ENCODE data around the gene DCAF4. TPM values are rescaled to one million over a fixed set of nuclear protein-coding genes. Genes with fewer than 3 reads are reported as not detected.

The DCAF4 gene
- total RNA-seq, 1 donor from 2014 or later: 9.5 TPM

- peaks cover 37% of the 10 kb centered on the region for H3K4me1 Mint-ChIP-seq
- H3K36me3 Mint-ChIP-seq (ENCODE audit: low read depth): no peaks in the 10 kb centered on the region
- peak overlapping the region; percentile 96 for H3K4me3 Mint-ChIP-seq
- H3K27me3 Mint-ChIP-seq (ENCODE audit: low read depth): peaks cover 67% of the 10 kb centered on the region
- DNase-seq (ENCODE audit: low read depth, low spot score): peak; percentile 13
- no peak for TF ChIP-seq CTCF (conservative IDR thresholded peaks at IDR 0.05)
- H3K27ac Mint-ChIP-seq (ENCODE audit: unreplicated experiment): no peak overlapping the region
- no peaks in the 10 kb centered on the region for H3K9me3 Mint-ChIP-seq
Observed at GRCh38 chr14:72894623-72895378, 31.5 kb upstream of the DCAF4 start.

GRCh38 chr14:72898448-72898847 lies 27.8 kb upstream of the DCAF4 start:
- H3K27me3 Mint-ChIP-seq (ENCODE audit: low read depth): peaks cover 39% of the 10 kb centered on the region
- H3K4me3 Mint-ChIP-seq: no peak overlapping the region
- H3K36me3 Mint-ChIP-seq (ENCODE audit: low read depth): no peaks in the 10 kb centered on the region
- peaks cover 16% of the 10 kb centered on the region for H3K4me1 Mint-ChIP-seq
- no peak overlapping the region for H3K27ac Mint-ChIP-seq (ENCODE audit: unreplicated experiment)
- no peaks in the 10 kb centered on the region for H3K9me3 Mint-ChIP-seq
- TF ChIP-seq CTCF (conservative IDR thresholded peaks at IDR 0.05): no peak
- DNase-seq (ENCODE audit: low read depth, low spot score): no peak

GRCh38 chr14:72901361-72901760 lies 24.9 kb upstream of the DCAF4 start:
- no peaks in the 10 kb centered on the region for H3K9me3 Mint-ChIP-seq
- no peak for DNase-seq (ENCODE audit: low read depth, low spot score)
- TF ChIP-seq CTCF (conservative IDR thresholded peaks at IDR 0.05): no peak
- H3K36me3 Mint-ChIP-seq (ENCODE audit: low read depth): no peaks in the 10 kb centered on the region
- H3K4me3 Mint-ChIP-seq: no peak overlapping the region
- no peak overlapping the region for H3K27ac Mint-ChIP-seq (ENCODE audit: unreplicated experiment)
- no peaks in the 10 kb centered on the region for H3K4me1 Mint-ChIP-seq
- H3K27me3 Mint-ChIP-seq (ENCODE audit: low read depth): peaks cover 19% of the 10 kb centered on the region

GRCh38 chr14:72902801-72903530 lies 23.3 kb upstream of the DCAF4 start:
- Mint-ChIP-seq H3K36me3 (ENCODE audit: low read depth) (no peaks in the 10 kb centered on the region), H3K4me3 (no peak overlapping the region), H3K27me3 (ENCODE audit: low read depth) (peaks cover 16% of the 10 kb centered on the region), H3K9me3 (no peaks in the 10 kb centered on the region), H3K4me1 (no peaks in the 10 kb centered on the region), H3K27ac (ENCODE audit: unreplicated experiment) (no peak overlapping the region)
- TF ChIP-seq CTCF (conservative IDR thresholded peaks at IDR 0.05): no peak
- no peak for DNase-seq (ENCODE audit: low read depth, low spot score)

GRCh38 chr14:72903716-72904115 lies 22.5 kb upstream of the DCAF4 start:
- H3K4me3 Mint-ChIP-seq: no peak overlapping the region
- peaks cover 22% of the 10 kb centered on the region for H3K27me3 Mint-ChIP-seq (ENCODE audit: low read depth)
- DNase-seq (ENCODE audit: low read depth, low spot score): no peak
- no peak for TF ChIP-seq CTCF (conservative IDR thresholded peaks at IDR 0.05)
- no peak overlapping the region for H3K27ac Mint-ChIP-seq (ENCODE audit: unreplicated experiment)
- no peaks in the 10 kb centered on the region for H3K4me1 Mint-ChIP-seq
- H3K9me3 Mint-ChIP-seq: no peaks in the 10 kb centered on the region
- H3K36me3 Mint-ChIP-seq (ENCODE audit: low read depth): no peaks in the 10 kb centered on the region

Measured in neural crest cell (in vitro differentiated cells).